Measurements from ENCODE around the gene KDSR.

Gene KDSR

GRCh38 chr18:63302636-63303405 is 64.2 kb downstream of the KDSR start:
- DNase-seq = no peak

- DNase-seq = peak; percentile 68
Observed at GRCh38 chr18:63302220-63302619, 64.8 kb downstream of the KDSR start.

GRCh38 chr18:63301434-63301833 is 65.6 kb downstream of the KDSR start:
- peak; percentile 96 for DNase-seq

- no peak for DNase-seq
Observed at GRCh38 chr18:63299837-63300745, 66.9 kb downstream of the KDSR start.

- no peak for DNase-seq
Observed at GRCh38 chr18:63298400-63299365, 68.3 kb downstream of the KDSR start.

GRCh38 chr18:63297687-63298399 is 69.2 kb downstream of the KDSR start:
- no peak for DNase-seq

- DNase-seq = no peak
Observed at GRCh38 chr18:63293935-63294334, 73.1 kb downstream of the KDSR start.

- peak; percentile 36 for DNase-seq
Observed at GRCh38 chr18:63292831-63293683, 73.9 kb downstream of the KDSR start.

GRCh38 chr18:63291278-63291677 is 75.7 kb downstream of the KDSR start:
- DNase-seq = no peak

- DNase-seq = no peak
Observed at GRCh38 chr18:63290821-63291200, 76.2 kb downstream of the KDSR start.

GRCh38 chr18:63290166-63290820 is 76.7 kb downstream of the KDSR start:
- DNase-seq = peak; percentile 73

GRCh38 chr18:63288311-63288710 is 78.7 kb downstream of the KDSR start:
- DNase-seq = peak; percentile 56

GRCh38 chr18:63287691-63288220 is 79.2 kb downstream of the KDSR start:
- DNase-seq = peak; percentile 87

GRCh38 chr18:63286926-63287325 is 80.1 kb downstream of the KDSR start:
- peak; percentile 64 for DNase-seq

- no peak for DNase-seq
Observed at GRCh38 chr18:63284827-63285733, 81.9 kb downstream of the KDSR start.

GRCh38 chr18:63284173-63284799 is 82.7 kb downstream of the KDSR start:
- no peak for DNase-seq

GRCh38 chr18:63283305-63284094 is 83.5 kb downstream of the KDSR start:
- DNase-seq = no peak

GRCh38 chr18:63282793-63283192 is 84.2 kb downstream of the KDSR start:
- DNase-seq = no peak

All from inflammatory macrophage treated with lipopolysaccharide for 4 hours (primary cell).